Activated effector memory CD4-positive, alpha-beta T cell treated with anti-CD3 and anti-CD28 coated beads, Interleukin-2, amount 50 U/mL, for 16 hours (primary cell): ENCODE measurements around the gene TXNDC17.
"Not testable (repeated sequence)": the region's sequence is repeated elsewhere in the genome, so short reads cannot be mapped to it uniquely, and the experiment has no call there.

Experiments used
- DNase-seq: peaks from one replicate; pipeline ENCODE4 v3.0.0-alpha.2; 2020

Gene TXNDC17

DNA sequence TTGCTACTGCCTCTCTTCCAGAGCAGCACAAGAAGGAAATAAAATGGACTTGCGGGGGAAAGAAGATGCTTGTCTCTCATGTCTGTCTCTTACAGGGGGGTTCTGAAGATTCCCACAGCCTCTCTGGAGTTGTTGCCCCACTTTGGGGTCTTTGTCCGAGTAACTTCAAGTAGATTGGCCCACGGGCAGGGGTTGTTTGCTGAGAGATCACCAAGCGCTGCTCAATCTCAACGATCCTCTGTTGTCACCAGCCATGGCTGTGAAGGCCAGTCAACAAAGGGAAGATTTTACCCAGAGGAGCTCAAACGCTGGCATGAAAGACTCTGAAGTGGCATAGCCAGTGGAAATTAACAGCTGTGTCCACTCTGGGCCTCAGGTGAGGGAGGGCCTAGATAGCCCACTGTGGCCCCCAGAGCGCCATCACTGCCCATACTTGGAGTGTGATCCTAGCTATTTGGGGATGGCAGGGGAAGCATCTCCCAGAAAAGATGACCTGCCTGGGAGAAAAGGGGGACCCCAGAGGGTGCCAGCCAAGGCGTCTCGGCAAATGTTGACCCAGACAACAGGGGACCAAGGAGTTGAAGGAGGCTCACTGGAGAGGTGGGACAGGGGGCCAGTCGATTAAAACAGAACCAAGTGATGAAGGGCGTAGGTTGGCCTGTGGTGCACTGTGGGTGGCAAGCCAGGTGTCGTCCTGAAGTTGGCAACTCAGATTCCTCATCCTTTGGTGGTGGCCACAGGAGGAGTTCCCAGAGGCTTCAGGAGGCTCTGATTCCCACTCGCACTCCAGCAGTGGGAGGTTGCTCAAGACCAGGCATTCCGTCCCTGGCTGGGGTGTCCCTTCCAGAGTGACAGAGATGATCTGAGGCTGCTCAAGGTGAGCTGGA, 44.3 kb downstream of the TXNDC17 start:
- DNase-seq: no peak

DNA sequence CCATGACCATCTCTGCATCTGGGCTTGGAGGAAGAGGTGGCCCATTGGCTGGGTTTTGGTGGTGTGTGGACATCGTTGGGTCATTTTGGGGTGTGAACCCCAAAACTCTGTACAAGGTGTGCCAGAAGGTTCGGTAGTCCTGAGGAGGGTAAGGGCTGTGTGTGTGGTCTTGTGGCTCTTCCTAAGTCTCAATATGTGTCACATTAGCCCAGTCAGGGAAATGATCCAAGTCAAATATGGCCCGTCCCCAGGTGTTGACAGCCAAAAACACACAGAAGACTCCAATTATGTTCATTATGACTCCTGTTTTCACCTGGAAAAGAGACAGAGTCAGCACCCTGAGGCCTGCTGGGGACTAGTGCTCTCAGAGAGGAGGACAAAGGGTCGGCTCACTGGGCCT, 45.2 kb downstream of the TXNDC17 start:
- DNase-seq: no peak

DNA sequence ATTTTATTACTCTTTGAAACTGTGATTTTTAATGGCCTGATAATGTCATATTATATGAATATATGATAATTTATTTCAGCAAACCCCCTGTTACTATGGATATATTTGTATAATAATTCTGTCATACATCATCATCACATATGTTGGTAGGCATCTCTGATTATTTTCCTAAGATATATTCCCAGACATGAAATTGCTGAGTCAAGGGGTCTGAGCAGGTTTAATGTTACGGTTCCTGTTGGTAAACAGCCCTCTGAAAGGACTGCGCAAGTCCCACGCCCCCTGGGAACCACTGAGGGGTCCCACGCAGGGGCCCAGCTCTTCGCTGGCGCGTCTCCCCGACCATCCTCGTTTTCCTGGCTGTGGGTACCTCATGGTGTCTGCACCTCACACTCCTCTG, 48.1 kb downstream of the TXNDC17 start:
- no peak for DNase-seq

DNA sequence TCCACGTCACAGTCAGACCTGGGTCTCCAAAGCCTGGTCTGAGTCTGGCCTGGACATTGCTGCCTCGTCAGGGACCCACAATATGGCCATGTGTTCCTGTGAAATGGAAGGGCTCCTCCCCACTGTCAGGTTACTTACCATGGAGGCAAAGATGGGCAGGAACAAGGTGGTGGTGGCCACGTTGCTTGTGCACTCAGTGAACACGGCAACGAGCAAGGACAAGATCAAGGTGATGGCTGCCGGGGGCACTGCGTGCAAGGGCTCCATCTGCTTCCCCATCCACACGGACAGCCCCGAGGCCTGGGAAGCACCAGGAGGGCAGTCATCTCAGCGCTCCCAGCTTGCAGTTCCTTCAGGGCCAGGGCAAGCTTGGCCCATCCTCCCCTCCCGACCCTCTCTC, 49.8 kb downstream of the TXNDC17 start:
- DNase-seq: no peak

DNA sequence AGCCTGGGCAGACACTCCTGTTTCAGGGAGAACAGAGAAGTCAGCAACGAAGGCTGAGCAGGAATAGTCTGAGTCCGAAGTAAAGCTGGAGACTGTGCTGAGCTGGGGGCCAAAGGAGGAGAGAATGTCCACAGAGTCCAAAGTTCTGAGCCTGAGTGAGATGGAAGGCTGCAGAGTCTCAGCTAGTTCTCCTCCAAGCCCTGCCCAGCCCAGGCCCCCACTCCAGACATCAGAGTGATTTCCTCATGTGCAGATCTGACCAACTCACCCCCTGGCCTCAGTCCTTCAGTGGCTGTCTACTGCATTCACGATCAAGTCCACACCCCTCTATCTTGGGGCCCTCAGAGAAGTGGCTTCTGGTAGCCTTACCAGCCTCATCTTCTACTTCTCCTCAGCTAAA, 50.7 kb downstream of the TXNDC17 start:
- no peak for DNase-seq

DNA sequence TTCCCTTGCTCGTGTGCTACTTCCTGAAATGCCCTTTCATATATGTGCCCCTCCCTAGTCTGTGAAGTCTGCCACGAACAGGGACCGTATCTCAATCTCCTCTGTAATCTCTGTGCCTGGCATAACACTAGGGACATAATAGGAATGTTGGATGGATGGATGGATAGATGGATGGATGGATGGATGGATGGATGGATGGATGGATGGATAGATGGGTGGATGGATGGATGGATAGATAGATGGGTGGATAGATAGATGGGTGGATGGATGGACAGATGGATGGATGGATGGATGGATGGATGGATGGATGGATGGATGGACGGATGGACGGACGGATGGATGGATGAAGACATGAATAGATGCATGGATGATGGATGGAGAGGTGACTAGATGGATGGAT, 51.1 kb downstream of the TXNDC17 start:
- not testable (repeated sequence) for DNase-seq
